ENCODE measurements around the gene TRMT44.
"Not testable (repeated sequence)": the region's sequence is repeated elsewhere in the genome, so short reads cannot be mapped to it uniquely, and the experiment has no call there.

TRMT44 gene

DNA sequence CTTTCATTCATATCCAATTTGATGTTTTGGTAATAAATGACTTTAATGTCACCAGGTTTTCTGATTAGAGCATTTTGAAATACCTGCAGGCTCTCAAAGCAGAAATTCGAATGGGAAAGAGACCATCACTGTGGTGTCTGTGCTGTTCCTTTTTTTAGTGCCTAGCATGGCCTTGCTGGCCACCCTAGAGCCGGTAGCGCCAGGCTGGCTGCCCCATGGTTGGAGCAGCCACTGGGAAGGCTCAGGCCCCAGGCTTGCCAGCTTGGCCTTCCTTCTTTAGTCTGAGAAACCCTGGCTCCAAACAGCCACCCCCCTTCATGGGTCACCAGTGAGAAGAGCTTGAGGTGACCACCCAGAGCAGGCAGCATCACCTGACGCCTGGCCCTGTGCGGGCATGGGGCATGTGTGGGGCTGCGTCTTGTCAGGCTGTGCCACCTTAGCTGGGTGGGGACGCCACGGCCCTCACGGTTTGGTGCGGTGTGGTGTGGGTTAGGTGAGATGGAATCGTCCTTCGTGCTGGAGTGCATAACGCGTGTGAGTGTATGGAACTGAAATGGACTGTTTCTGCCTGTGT, 30.0 kb downstream of the TRMT44 start:
- DNase-seq: no peak

DNA sequence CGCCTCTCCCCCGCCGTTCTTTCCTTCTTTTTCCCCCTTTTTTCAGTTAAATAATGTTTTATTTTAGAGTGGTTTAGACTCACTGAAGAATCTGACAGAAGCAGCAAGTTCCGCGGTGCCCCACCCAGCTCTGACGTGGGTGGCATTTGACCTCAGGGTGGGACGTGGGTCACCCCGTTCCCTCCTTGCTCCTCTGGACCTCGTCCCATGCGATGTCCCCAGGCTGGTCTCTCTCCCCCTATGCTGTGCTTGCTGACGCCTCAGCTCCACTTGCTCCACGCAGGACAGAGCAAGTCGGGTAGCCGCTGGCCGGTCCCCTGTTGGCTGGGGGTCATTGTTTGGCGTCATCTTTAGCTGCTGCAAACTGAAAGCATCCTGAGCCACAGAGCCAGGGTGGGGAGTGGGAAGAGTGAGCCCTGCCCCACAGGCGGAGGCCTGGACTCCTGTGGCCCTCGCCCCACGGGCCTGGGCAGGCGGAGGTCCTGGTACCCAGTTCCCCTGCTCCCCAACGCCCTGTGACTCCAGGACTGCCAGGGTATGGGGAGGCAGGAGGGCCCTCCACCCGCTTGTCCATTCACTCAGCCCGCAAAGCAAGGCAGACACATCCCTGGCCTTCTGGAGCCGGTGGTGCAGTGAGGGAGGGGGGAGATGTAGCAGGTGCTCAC, 30.8 kb downstream of the TRMT44 start:
- DNase-seq: no peak

DNA sequence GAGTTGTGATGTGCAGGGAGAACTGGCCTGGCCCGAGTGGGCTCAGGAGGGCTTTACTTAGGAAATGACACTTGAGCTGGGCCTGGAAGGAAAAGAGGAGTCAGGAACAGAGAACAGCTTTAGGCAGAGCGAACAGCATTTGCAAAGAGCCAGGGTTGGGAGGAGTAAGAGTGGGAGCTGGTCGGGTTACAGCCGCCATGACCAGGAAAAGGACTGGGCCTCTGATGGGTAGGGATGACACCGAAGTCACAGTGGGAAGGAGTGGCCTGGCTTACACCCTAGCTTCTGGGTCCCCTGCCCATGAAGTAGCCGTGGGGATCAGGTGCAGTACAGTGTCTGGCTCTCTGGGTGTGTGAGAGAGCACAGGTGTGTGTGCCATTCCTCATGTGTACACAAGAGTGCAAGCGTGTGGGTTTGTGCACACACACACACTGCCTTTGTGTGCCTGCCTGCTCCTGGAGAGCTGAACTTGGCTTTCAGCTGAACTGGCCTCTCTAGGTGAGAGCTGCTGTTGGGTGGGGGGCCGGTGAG, 31.6 kb downstream of the TRMT44 start:
- DNase-seq: no peak

DNA sequence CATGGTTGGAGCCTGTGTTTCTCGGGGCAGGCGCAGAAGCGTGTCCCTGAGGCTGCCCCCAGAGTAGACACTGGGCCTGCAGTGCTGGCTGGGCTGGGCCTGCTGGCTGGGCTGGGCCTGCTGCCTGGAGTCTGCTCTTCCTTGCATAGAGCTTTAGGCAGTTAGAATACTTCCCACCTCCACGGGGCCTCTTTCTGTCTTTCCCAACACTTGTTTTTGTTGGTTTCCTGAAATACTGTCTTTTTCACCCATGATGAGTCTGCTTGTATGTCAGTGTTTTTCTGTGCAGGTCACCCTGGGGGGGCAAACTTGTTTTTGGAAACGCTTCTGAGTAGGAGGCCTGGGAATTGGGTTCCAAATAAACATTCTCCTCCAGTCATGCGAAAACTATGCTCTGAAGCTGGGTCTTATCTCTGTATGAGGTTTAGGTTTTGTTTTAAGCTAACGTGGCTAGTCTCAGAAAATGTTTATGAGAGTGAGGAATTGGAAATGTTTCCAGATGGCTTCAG, 32.2 kb downstream of the TRMT44 start:
- no peak for DNase-seq

DNA sequence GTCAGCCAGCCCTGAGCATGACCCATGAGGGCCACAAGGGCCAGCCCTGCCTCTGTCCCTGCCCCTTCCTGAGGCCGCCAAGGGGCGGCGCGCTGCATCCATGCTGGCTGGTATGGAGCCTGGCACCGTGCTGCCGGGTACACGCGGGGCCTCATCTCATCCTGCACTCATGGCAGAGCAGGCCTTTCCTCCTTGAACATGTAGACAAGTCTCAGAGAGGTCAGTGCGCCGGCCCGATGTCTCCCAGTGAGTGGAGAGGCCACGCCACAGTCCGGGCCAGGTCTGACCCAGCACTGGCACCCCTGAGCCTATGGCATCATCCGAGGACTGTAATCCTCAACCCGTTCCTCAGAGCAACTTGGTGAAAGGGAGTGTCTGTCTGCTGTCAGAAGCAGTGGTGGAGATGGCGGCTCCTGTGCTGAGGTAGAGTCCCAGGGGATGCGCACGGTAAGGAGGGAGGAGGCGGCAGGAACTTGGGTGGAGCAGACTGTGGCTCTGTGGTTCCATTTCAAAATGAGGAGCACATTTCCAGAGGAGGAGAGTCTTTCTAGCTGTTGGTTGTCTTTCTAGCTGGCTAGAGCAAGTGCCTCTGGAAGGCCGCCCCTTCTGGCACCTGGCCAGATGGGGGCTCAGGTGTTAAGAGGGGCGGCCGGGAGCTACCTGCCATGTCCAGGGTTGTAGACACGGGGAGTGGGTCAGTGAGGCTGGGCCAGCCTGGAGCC, 32.8 kb downstream of the TRMT44 start:
- no peak for DNase-seq

DNA sequence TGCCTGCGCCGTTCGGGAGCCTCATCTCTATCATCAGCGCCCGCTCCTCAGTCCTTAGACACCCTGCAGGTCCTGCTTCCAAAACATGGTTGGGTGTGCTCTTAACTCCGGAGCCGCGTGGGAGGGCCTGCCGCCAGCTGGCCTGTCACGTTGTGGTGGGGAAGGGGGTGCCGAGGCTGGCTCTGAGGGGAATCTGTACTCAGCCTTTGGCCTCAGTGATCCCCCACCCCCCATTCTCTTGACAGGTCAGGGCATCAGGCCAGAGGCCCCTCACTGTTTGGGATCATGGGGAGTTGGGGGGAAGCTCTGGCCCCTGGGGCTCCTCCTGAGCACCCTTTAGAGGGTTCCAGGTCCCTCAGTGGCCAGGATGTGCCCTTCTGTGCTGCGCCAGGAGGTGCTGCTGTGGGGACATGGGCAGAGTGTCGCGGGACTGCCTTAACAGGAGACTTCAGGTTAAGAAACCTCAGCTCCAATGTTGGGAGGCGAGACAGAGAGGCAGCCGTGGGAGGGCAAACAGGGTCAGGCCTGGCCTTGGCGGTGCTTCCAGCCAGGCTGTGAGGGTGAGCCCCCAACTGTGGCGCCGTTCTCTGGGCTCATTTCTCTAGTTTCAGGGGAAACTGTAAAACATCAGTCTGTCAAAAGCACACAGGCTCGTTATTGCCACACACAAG, 33.5 kb downstream of the TRMT44 start:
- DNase-seq: no peak

DNA sequence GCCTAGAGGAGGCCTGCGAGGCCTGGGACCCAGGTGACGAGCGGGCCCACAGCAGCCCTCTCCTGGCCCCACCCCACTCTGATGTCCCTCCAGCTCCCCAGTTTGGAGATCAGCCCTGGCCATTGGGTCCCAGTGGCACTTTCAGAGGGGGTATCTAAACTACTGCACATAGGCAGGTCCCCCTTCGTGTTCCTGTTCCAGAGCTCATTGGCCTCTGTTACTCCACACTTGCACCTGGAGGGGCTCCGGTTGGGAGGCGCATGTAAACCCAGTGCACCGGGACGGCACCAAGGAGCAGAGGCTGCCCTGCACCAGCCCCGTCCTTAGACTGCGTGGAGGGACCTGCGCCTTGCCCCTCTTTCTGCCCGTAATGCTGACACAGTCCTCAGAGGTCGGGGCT, 34.3 kb downstream of the TRMT44 start:
- no peak for DNase-seq

DNA sequence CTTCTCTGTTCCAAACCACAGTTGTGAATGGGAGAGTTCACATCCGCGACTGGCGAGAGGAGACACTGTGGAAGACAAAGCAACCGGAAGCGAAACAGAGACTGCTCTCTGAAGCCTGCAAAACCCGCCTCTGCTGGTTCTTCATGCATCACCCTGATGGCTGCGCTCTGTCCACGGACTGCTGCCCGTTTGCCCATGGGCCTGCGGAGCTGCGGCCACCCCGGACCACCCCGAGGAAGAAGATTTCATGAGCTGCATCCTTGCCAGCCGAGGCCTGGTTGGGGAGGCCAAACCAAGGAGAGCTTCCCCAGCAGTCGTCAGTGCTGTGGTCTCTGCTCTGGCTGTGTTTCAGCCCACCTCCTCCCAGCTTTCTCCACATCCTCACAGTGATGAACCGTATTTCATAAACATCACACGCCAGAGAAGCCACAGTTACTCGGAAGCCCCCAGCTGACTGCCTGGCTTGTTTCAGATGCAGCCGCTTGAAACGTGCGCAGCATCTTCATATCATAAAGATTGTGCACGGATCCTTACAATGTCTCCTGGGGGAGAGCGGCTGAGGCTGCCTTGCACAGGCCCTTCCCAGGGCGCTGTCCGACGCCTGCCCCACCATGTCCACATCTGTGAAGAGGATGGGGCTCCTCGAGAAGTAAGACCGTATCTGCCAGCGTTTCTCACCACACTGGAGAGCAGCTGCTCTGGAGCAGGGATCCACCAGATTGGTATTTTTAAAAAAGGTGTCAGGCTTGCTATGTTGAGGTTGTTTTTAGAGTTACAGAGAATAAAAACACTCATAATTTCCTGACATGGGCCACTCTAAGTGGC, 35.4 kb downstream of the TRMT44 start:
- no peak for DNase-seq

DNA sequence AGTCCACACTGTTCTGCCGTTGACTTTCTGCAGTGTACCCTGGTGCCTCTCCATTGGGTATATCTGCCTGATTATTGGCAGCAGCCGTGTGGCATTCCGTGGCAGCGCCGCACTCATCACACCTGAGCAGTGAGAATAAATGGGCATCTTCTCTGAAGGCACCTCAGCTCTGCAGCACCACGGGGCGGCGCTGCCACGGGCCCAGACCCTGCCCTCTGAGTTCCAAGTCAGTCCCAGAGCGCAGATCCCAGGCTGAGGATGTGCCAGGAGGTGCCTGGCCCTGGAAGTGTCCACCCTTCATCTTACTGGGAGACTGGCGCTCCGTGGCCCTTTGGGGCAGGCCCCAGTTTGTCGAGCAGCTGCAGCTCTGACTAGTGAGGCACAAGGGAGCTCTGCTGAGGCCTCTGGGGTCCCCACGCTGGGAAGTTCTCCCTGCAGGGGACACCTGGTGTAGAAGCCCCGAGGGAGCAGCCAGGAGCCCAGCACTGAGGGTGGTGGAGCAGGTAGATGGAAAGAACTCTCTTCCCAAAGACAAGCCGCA, 36.6 kb downstream of the TRMT44 start:
- no peak for DNase-seq

DNA sequence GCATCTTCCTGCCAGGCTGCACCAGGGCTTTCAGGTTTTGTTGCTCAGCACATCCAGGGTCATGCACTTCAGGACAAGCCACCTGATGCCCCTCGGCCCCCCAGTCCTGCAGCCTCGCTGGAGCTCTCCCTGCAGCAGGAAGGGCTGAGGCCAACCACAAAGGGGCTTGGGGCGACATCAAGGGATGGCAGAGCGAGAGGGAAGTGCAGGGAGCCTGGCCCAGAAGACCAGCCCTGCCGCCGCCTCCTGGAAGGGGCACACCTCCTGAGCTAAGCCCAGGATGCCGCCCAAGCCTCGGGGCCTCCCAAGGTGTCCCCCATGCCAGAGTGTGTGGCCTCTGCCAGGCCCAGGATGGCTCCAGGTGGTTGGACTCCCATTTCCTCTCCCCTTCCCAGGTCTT, 37.1 kb downstream of the TRMT44 start:
- no peak for DNase-seq

DNA sequence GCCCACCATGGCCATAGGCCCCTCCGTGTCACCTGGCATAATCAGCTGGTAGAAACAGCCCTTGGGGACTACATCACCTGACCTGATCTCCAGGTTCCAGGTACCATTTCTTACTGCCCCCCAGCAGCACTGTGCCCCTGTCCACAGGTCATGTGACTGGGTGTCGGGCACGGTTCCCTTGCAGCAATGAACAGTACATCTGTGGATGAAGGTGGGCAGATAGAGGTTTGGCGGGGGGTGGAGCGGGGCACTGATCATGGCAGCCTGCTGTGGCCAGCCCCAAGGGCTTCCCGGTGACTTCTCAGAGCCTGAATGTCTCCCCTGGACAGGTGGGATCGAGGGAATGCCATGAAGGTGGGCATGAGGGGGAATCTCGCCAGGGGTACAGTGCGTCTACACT, 37.8 kb downstream of the TRMT44 start:
- no peak for DNase-seq

DNA sequence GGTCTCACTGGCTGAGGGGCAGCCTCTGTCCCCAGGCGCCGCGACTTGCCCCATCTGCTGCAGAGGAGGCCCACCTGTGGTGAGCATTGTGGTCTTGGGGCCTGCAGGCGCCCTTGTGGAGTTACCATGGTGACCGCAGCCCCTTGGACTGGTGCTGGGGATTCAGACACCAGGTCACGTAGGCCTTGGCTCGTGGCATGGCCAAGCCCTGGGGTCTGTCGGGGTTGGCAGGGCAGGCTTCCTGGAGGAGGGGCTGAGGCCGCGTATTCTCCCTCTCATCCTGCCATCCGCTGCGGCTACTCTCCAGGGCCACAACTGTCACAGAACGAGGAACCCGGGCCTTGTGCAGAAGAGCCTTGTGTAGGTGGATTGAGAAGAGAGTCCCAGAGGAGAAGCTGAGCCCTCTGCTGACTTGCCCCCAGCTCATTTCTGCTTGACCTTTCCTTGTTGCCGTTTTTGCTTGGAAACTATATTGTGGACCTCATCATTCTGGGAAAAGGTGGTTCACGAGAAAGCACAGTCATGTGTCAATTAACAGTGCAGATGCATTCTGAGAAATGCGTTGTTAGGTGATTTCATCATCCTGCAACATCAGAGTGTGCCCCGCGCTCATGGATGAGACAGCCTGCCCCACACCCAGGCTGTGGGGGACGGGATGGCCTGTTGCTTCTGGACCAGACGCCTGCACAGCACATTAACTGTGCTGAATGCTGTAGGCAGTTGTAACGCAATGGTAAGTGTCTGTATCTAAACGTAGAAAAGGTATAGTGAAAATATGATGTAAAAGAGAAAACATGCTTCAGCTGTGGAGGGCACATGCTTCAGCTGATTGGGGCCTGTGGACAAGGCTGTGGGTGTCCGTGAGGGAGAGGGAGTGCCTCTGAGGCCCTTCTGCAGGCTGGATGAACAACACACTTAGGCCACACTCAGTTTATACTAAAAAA, 38.5 kb downstream of the TRMT44 start:
- DNase-seq: no peak

DNA sequence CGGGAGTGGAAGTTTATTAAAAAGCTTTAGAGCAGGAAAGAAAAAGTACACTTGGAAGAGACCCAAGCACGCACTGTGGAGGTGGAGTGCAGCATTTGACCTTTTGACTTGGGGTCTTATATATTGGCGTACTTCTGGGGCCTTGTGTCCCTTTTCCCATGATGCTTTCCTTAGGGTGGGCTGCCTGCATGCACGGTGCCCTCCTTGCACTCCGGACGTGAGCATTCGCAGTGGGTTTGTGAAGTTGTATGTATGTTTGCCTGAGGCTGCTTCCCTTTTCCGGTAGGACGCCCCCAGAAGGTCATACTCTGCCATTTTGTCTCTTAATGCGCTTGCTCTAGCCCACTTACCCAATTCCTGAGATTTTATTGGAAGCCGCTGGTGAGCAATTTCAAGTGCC, 39.6 kb downstream of the TRMT44 start:
- no peak for DNase-seq

DNA sequence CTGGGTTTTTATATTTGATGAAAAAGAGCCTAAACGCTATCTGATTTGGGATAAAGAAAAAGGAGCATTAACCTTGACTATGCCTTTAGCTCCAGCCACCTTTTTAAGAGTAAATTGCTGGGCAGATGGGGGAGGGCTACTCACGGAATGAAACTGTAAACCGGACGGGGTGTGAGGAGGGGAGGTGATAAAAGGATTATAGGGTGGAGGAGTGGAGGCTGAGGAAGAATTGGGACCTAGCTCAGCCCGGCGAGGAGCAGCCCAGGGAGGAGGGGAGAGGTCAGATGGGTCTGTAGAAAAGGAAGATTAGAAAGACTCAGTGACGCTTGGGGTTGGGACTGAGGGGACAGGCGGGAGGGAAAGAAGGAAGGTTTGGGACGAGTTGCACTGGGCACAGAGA, 46.1 kb downstream of the TRMT44 start:
- not testable (repeated sequence) for DNase-seq

DNA sequence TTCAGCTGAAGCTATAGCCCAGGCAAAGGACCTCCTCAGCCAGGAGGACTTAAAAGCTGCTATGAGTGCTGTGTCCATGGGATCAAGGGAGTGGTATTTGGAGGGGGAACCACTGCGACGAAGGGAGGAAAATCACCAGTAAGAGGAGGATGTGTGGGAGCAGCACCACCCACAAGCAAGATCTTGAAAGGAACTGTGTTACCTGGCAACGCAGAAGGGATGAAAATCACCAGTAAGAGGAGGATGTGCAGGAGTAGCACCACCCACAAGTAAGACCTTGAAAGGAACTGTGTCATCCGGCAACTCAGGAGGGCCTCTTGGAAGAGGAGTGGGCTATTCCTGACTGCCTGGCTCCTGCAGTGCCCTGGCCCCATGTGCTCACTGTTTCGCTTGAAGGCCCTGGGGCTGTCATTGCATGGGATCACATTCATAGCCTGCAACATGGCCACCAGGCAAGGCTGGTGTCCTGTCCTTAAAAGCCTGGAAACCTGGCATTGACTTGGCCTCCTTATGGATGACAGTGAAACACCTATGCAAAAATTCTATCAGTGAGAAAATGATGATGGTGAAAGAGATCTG, 48.3 kb downstream of the TRMT44 start:
- DNase-seq: no peak

DNA sequence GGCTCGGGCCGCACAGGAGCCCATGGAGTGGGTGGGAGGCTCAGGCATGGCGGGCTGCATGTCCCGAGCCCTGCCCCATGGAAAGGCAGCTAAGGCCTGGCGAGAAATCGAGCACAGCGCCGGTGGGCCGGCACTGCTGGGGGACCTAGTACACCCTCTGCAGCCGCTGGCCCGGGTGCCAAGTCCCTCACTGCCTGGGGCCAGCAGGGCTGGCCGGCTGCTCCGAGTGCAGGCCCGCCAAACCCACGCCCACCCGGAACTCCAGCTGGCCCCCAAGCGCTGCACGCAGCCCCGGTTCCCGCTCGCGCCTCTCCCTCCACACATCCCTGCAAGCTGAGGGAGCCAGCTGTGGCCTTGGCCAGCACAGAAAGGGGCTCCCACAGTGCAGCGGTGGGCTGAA, 50.9 kb downstream of the TRMT44 start:
- not testable (repeated sequence) for DNase-seq

DNA sequence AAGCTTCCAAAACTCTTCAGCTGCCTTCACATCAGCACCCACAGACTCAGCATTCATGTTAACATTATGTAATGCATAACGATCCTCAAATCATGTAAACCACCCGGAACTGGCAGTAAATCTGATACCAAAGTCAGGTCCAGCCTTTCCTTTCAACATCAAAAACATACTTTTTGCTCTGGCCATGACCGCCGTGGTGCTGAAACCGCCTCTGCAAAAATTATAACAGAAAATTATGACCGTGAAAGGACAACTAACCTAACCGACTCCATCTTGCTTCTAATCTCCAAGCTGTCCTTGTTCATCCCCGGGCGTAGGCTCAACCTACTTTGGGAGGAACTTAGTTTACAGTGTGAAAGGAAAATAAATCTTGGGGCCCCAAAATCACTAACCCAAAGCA, 51.6 kb downstream of the TRMT44 start:
- no peak for DNase-seq

DNA sequence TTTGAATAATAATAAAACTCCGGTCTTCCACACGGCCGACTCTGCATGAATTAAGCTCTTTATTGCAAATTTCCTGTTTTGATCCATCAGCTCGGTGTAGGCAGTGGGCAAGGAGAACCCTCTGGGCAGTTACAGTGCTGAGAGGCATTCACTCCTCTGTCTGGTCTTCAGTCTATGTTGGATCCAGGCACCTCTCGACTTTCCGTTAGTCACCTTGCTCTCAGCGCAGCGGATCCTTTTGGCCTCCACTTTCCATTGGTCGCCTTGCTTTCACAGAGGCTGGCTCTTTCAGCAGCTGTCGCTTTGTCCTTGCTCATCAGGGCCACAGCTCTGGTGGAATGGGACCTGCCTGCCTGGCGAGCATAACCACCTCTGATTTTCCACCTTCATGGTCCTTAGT, 52.9 kb downstream of the TRMT44 start:
- no peak for DNase-seq

DNA sequence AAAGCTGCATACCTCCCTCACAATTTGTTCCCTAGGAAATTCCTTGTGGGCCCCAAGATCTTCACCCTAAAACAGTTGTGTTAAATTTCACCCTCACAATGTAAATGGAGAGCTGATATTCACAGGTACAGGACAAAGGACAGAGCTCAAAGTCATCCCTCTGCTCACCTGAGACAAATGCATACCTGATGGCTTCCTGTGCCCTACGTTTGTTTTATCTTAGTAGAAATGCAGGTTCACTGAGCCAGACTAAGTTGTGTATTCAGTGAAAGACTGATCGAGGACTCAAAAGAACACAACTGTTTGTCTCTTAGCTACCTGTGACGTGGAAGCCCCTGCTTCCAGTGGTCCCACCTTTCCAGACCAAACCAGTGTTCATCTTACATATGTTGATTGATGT, 53.6 kb downstream of the TRMT44 start:
- DNase-seq: no peak

DNA sequence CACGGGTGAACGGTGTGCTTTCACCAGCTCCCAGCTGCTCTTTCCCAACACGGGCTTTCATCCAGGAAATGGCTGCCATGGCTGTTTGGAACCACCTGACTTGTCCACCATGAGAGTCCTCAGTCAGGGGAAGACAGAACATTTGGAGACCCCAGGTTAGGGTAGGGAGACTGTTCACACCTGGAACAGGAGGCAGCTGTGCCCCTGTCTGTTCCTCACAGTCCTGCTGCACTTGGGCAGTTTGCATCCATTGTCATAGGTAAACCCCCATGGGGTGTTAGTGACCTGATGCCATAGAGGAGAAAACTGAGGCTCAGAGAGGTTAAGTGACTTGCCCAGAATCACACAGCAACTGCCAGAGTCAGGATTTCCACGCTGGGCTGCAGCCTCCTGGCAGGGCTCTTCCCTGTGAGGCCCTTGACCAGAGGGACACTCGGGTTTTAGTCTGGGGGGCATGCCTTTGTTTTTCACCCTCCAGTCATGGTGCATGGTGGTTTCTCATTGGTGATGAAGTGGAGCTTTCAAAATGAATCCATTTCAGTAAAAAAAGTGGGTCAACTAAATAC, 54.5 kb downstream of the TRMT44 start:
- DNase-seq: no peak

All from CD4-positive, alpha-beta T cell treated with Interferon gamma for 1 hour (primary cell).